Retinal pigment epithelial cell (primary cell): ENCODE data around the gene WWOX.

ENCODE experiments used
- DNase-seq: peaks from one replicate; pipeline ENCODE4 v3.0.0-alpha.2; 2010; ENCODE audit warnings: low read depth
- H3K4me3 ChIP-seq: 2 replicates; pipeline ENCODE4 v1.5.1; 2011; ENCODE audit warnings: mild to moderate bottlenecking, low read length, control low read depth, moderate library complexity
- CTCF ChIP-seq: conservative IDR thresholded peaks from 2 replicates; pipeline ENCODE4 v1.5.1; 2011; ENCODE audit warnings: low read depth, low read length, control low read depth, inconsistent platforms

WWOX gene

GRCh38 chr16:78737630-78738029, 638.2 kb downstream of the WWOX start:
- no peak for DNase-seq
- no peak for TF ChIP-seq CTCF
- H3K4me3 ChIP-seq, result no peak overlapping the region

GRCh38 chr16:78738557-78738956, 639.1 kb downstream of the WWOX start:
- no peak for TF ChIP-seq CTCF
- DNase-seq, result no peak
- H3K4me3 ChIP-seq, result no peak overlapping the region

GRCh38 chr16:78740269-78740668, 640.8 kb downstream of the WWOX start:
- no peak for DNase-seq
- no peak for TF ChIP-seq CTCF
- H3K4me3 ChIP-seq, result no peak overlapping the region

GRCh38 chr16:78742501-78743283, 643.2 kb downstream of the WWOX start:
- TF ChIP-seq CTCF, result no peak
- no peak for DNase-seq
- H3K4me3 ChIP-seq, result no peak overlapping the region

GRCh38 chr16:78743556-78743955, 644.1 kb downstream of the WWOX start:
- no peak for DNase-seq
- H3K4me3 ChIP-seq, result no peak overlapping the region
- TF ChIP-seq CTCF, result no peak

- H3K4me3 ChIP-seq, result no peak overlapping the region
- DNase-seq, result no peak
- no peak for TF ChIP-seq CTCF
These were observed 644.6 kb downstream of the WWOX start for GRCh38 chr16:78744099-78744498.

GRCh38 chr16:78744796-78745107, 645.3 kb downstream of the WWOX start:
- no peak for TF ChIP-seq CTCF
- no peak for DNase-seq
- no peak overlapping the region for H3K4me3 ChIP-seq
